Skeletal muscle tissue (tissue), 4 donors: ENCODE measurements around the gene GLIS1. TPM values are rescaled to one million over a fixed set of nuclear protein-coding genes. Genes with fewer than 3 reads are reported as not detected.

Experiments used
- H3K27ac ChIP-seq: one replicate; pipeline ENCODE4 v1.7.0; 2013; ENCODE audit warnings: mild to moderate bottlenecking, low read depth, low read length, inconsistent platforms
- H3K27me3 ChIP-seq, 3 donors: one replicate each; pipeline ENCODE4 v1.7.0; 2013; ENCODE audit warnings: low read length in 3 of 3; ENCODE audit not compliant: control insufficient read depth in 3 of 3, insufficient read depth in 3 of 3
- H3K36me3 ChIP-seq, 3 donors: one replicate each; pipeline ENCODE4 v1.7.0; 2013; ENCODE audit warnings: low read length in 3 of 3; ENCODE audit not compliant: control insufficient read depth in 3 of 3, insufficient read depth in 3 of 3
- H3K4me1 ChIP-seq, 3 donors: one replicate each; pipeline ENCODE4 v1.7.0; 2013; ENCODE audit warnings: low read length in 3 of 3, mild to moderate bottlenecking in 3 of 3; ENCODE audit not compliant: control insufficient read depth in 3 of 3, insufficient read depth in 3 of 3
- H3K4me3 ChIP-seq, 3 donors: one replicate each; pipeline ENCODE4 v1.7.0; 2013; ENCODE audit warnings: low read length in 3 of 3
- H3K9ac ChIP-seq, 3 donors: one replicate each; pipeline ENCODE4 v1.7.0; 2013; ENCODE audit warnings: low read length in 3 of 3, mild to moderate bottlenecking in 3 of 3, moderate library complexity in 2 of 3, low read depth in 1 of 3
- H3K9me3 ChIP-seq, 3 donors: one replicate each; pipeline ENCODE4 v1.7.0; 2013; ENCODE audit warnings: low read length in 3 of 3; ENCODE audit not compliant: control insufficient read depth in 3 of 3
- total RNA-seq: library from RNA; depleted of rRNA; stranded (reverse); fragments of >200 nt; gene quantifications from one replicate; pipeline ENCODE4 v1.2.3, GENCODE V29; 2014
- donor health status: Osteomylitis.

Gene GLIS1
- total RNA-seq, 1 donor from 2014 or later = not detected

DNA sequence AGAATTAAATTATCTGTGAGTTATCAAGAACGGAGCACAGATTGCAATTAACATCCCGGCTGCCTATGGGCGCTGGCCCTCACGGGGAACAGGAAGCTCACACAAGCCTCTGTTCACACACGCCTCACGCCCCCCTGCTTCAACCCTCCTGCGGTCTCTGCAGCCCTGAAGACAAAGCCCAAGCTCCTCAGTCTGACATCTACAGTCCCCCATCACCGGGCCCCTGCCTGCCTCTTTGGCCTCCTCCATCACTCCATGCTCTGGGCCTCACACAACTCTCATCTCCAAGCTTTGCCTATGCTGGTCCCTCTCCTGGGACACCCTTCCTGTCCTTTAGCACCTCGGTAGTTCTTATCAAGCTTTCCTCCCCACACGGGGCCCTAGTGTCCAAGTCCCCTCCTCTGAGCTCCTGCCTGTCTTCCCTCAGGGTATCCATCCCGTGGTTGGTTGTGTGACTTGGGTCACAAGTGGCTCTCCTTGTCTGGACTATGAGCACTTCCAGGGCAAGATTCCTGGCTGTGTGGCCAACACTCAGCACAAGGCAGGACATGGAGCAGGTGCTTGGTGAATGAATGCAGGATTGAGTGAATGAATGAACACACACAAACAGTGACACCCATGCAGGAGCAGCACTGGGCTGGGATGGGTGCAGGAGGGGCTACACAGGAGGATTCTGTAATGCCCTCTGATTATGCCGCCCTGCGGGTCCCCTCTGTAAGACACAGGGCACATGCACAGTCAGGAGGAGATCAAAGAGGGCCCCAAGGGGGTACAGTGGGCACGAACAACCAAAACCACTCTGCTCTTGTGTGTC lies 163.6 kb downstream of the GLIS1 start:
- Histone ChIP-seq H3K9me3 (no peaks in the 10 kb centered on the region), H3K27ac (no peak overlapping the region), H3K9ac (no peak overlapping the region), H3K4me3 (no peak overlapping the region), H3K36me3 (no peaks in the 10 kb centered on the region), H3K27me3 (peaks cover 0 to 4% (median 0%) of the 10 kb centered on the region in 3 donors), H3K4me1 (peaks cover 0 to 9% (median 9%) of the 10 kb centered on the region in 3 donors)

- H3K4me3 ChIP-seq = no peak overlapping the region
- H3K4me1 ChIP-seq = peaks cover 0 to 9% (median 9%) of the 10 kb centered on the region in 3 donors
- peaks cover 0 to 4% (median 0%) of the 10 kb centered on the region in 3 donors for H3K27me3 ChIP-seq
- no peaks in the 10 kb centered on the region for H3K9me3 ChIP-seq
- no peak overlapping the region for H3K9ac ChIP-seq
- H3K27ac ChIP-seq = no peak overlapping the region
- no peaks in the 10 kb centered on the region for H3K36me3 ChIP-seq
Observed at GRCh38 chr1:53574621-53575020, 164.3 kb downstream of the GLIS1 start.

DNA sequence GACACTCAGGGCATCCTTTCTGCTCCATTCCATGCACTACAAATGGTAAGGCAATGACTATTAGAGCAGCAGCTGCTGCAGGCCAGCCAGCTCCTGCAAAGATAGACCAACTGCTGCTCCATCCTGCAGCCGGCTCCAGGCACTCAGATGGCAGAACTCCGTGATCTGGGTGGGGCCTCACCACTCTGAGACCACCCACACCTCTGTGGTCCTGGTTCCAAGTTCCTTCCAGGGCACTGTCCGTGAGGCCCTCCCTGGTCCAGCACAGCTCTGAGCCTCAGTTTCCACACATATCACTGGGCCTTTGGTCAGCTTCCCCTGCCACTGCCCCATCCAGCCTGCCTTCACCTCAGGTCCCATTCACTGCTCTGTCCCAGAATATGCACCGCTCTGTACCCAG lies 165.0 kb downstream of the GLIS1 start:
- Histone ChIP-seq H3K36me3 (no peaks in the 10 kb centered on the region), H3K27ac (no peak overlapping the region), H3K4me1 (peaks cover 0 to 9% (median 9%) of the 10 kb centered on the region in 3 donors), H3K9me3 (no peaks in the 10 kb centered on the region), H3K9ac (no peak overlapping the region), H3K27me3 (peaks cover 0 to 4% (median 0%) of the 10 kb centered on the region in 3 donors), H3K4me3 (no peak overlapping the region)

DNA sequence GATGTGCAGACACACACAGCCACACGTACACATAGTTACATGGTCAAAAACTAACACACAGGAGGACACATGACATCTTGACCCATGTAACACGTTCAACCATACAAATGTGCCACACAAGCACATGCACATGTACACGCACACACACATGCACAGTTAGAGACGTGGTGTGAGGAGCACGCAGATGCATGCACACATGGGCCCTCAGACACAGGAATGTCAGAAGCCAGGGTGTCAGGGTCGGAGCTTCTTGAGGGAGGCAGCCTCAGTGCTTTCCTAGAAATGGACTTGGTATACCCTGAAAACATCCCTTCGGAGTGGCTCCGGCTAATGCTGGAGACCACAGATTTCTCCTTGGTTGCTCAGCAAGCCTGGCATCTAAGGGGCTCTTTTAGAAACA lies 165.4 kb downstream of the GLIS1 start:
- H3K9ac ChIP-seq = no peak overlapping the region
- no peak overlapping the region for H3K27ac ChIP-seq
- H3K36me3 ChIP-seq = no peaks in the 10 kb centered on the region
- H3K4me1 ChIP-seq = peaks cover 0 to 9% (median 9%) of the 10 kb centered on the region in 3 donors
- peaks cover 0 to 4% (median 0%) of the 10 kb centered on the region in 3 donors for H3K27me3 ChIP-seq
- no peak overlapping the region for H3K4me3 ChIP-seq
- H3K9me3 ChIP-seq = no peaks in the 10 kb centered on the region

DNA sequence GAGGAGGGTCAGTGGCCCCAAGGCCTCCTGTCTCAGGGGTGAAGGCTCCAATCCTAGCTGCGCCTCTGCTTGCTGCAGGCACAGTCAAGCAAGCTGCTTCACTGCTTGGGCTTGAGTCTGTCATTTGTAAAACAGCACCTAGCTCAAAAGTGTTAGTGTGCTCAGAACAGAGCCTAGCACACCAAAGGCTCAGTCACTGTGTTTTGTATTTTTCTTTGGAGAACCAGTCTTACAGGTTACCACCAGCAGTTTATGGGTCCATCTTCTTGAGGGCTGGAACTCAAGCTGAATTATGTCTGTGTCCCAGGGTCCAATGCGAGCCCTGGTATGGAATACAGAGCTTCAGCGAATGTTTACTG lies 166.2 kb downstream of the GLIS1 start:
- Histone ChIP-seq H3K27me3 (peaks cover 0 to 2% (median 0%) of the 10 kb centered on the region in 3 donors), H3K9ac (no peak overlapping the region), H3K27ac (no peak overlapping the region), H3K4me3 (no peak overlapping the region), H3K4me1 (peaks cover 0 to 9% (median 9%) of the 10 kb centered on the region in 3 donors), H3K9me3 (no peaks in the 10 kb centered on the region), H3K36me3 (no peaks in the 10 kb centered on the region)

- Histone ChIP-seq H3K27me3 (no peaks in the 10 kb centered on the region), H3K4me3 (no peak overlapping the region), H3K36me3 (no peaks in the 10 kb centered on the region), H3K4me1 (peaks cover 0 to 9% (median 9%) of the 10 kb centered on the region in 3 donors), H3K9me3 (no peaks in the 10 kb centered on the region), H3K9ac (peak overlapping the region in 1 of 3 donors; percentile 16), H3K27ac (no peak overlapping the region)
Observed at GRCh38 chr1:53572065-53572814, 166.7 kb downstream of the GLIS1 start.

GRCh38 chr1:53568540-53568939 lies 170.4 kb downstream of the GLIS1 start:
- peaks cover 0 to 9% (median 9%) of the 10 kb centered on the region in 3 donors for H3K4me1 ChIP-seq
- no peak overlapping the region for H3K4me3 ChIP-seq
- H3K27ac ChIP-seq = no peak overlapping the region
- no peaks in the 10 kb centered on the region for H3K27me3 ChIP-seq
- no peaks in the 10 kb centered on the region for H3K9me3 ChIP-seq
- H3K9ac ChIP-seq = no peak overlapping the region
- no peaks in the 10 kb centered on the region for H3K36me3 ChIP-seq

- no peaks in the 10 kb centered on the region for H3K9me3 ChIP-seq
- H3K9ac ChIP-seq = no peak overlapping the region
- H3K4me3 ChIP-seq = no peak overlapping the region
- peaks cover 0 to 9% (median 9%) of the 10 kb centered on the region in 3 donors for H3K4me1 ChIP-seq
- no peaks in the 10 kb centered on the region for H3K27me3 ChIP-seq
- no peak overlapping the region for H3K27ac ChIP-seq
- H3K36me3 ChIP-seq = no peaks in the 10 kb centered on the region
Observed at GRCh38 chr1:53567851-53568250, 171.1 kb downstream of the GLIS1 start.

DNA sequence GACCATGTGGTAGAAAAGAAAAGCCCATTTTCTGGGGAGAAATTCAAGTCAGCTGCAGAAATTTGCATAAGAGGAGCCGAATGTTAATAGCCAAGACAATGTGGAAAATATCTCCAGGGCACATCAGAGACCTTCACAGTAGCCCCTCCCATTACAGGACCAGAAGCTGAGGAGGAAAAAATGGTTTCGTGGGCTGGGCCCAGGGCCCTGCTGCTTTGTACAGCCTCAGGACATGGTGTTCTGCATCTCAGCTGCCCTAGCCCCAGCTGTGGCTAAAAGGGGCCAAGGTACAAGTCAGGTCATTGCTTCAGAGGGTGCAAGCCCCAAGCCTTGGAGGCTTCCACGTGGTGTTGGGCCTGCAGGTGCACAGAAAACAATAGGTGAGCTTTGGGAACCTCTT lies 171.5 kb downstream of the GLIS1 start:
- Histone ChIP-seq H3K4me1 (peaks cover 0 to 6% (median 5%) of the 10 kb centered on the region in 3 donors), H3K4me3 (no peak overlapping the region), H3K27me3 (no peaks in the 10 kb centered on the region), H3K9ac (no peak overlapping the region), H3K9me3 (no peaks in the 10 kb centered on the region), H3K36me3 (no peaks in the 10 kb centered on the region), H3K27ac (no peak overlapping the region)

- H3K27ac ChIP-seq = no peak overlapping the region
- H3K4me1 ChIP-seq = peaks cover 0 to 5% (median under 1%) of the 10 kb centered on the region in 3 donors
- no peaks in the 10 kb centered on the region for H3K36me3 ChIP-seq
- H3K9ac ChIP-seq = no peak overlapping the region
- H3K4me3 ChIP-seq = no peak overlapping the region
- peaks cover 0 to 9% (median 0%) of the 10 kb centered on the region in 3 donors for H3K27me3 ChIP-seq
- no peaks in the 10 kb centered on the region for H3K9me3 ChIP-seq
Observed at GRCh38 chr1:53563611-53564010, 175.4 kb downstream of the GLIS1 start.
